ENCODE data around the gene DAGLA.
A peak's percentile ranks its signal among the peaks of the same experiment; 100 is the strongest.

DAGLA gene

DNA sequence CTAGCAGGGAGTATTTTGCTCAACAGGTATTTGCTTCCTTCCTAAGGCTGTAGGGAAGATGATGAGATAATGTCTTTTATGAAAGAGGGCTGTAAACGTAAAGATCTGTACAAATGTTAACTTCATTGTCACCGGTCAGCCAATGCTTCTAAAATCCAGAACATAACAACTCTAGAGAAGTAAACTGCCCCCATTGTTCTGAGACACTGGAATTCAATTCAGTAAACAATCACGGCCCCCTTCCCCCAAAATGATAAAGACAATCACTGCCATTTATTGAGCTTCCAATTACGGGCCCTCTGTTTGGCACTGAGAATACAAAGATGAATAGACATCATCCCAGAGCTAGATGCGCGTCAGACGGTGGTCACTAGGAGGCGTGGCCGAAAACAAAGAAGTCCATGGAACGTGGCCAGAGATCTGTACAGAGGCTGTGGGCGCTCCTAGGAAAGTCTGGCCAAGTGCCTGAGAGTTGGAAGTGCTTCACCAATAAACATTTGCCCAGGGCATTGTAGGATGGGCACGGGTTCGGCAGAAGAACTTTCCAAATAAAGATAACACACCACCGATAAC is 111.6 kb downstream of the DAGLA start:
- Histone ChIP-seq H3K4me3 (ENCODE audit: low read depth, low read length) (peak overlapping the region; percentile 93), H3K4me1 (ENCODE audit: control insufficient read depth, insufficient read depth, low read length) (no peaks in the 10 kb centered on the region), H3K36me3 (ENCODE audit: control insufficient read depth, insufficient read depth, low read length) (peaks cover 45% of the 10 kb centered on the region)

DNA sequence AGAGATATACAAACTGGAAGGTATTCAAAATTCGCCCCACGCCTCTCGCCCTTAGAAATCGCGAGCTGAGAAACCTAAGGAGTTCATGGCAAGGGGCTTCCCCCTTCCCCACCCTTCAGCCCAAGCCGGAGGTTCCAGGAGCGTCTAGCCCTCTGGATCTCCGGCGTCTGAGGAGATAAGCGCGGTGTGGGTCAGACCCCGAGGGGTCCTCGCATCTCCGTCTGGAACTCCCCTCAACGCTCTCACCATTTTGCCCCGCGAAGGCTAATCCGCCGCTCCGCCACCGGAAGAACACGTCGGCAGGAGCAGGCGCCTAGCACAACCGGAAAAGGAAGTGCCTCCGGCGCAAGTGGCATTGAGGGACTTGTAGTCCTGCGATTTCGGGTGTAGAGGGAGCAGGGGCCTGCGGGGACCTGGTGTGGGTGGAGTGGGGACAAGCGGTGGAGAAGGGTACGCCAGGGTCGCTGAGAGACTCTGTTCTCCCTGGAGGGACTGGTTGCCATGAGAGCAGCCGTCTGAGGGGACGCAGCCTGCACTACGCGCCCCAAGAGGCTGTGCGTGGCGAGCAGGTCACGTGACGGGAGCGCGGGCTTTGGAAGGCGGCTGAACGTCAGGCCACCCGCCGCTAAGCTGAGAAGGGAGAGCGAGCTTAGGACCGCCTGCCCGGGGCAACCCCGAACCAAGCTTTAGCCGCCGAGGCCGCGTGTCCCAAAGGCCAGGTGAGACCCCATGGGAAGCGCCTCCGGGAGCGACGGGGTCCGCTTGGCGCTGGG is 112.3 kb downstream of the DAGLA start, which contains the start of the genes FEN1 and TMEM258:
TSS of gene FEN1 (plus strand) at position 602 of the 773 bp plus-strand sequence. CDS start 2,451 bp downstream, outside the sequence.
TSS of gene TMEM258 (minus strand) at position 290 of the 773 bp plus-strand sequence. CDS start at position 249, 41 bp downstream.
- peak within 1 kb of the TSS; percentile 93 for H3K4me3 ChIP-seq (ENCODE audit: low read depth, low read length)
- H3K9me3 ChIP-seq (ENCODE audit: control insufficient read depth, insufficient read depth, low read length): no peaks in the 10 kb centered on the region

More for the DNA sequence above, 111.6 kb downstream of the DAGLA start:
- H3K27me3 ChIP-seq (ENCODE audit: control insufficient read depth, insufficient read depth, low read length): no peaks in the 10 kb centered on the region
- H3K9me3 ChIP-seq (ENCODE audit: control insufficient read depth, insufficient read depth, low read length): no peaks in the 10 kb centered on the region
- peak overlapping the region; percentile 100 for H3K9ac ChIP-seq (ENCODE audit: low read depth, low read length)

DNA sequence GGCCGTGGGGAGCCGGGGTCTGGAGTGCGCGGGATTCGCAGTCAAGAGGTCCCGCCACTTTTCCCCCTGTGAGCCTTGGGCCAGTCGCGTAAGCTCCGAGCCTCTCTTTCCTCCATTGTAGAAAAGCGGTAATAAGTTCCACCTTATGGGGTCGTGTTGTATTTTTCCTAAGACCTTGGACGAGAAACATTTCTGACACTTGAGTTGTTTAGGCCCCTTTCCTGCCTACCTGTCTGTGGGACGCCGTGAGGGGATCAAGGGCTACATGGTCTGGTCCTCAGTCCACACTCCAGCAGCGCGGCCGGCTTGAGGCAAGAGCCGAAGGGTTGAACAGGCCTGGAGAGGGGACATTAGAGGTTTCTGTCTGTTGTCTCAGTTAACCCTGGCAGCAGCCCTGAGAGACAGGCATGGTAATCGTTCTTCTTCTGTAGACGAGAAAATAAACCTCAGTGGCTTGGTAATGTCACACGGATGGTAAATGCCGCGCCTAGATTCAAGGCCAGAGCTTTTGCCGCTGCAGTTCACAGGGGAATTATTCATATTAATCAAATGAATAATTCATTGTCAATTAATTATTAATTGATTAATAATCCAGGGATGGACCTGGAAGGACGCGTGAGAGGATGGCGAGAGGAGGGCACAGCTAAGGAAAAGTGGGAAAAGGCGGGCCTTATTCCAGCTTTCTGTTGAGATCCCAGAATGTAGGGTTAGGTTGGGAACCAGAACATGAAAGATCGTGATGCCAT is 113.1 kb downstream of the DAGLA start:
- H3K36me3 ChIP-seq (ENCODE audit: control insufficient read depth, insufficient read depth, low read length): peaks cover 32% of the 10 kb centered on the region
- H3K4me3 ChIP-seq (ENCODE audit: low read depth, low read length): peak overlapping the region; percentile 93
- H3K27me3 ChIP-seq (ENCODE audit: control insufficient read depth, insufficient read depth, low read length): no peaks in the 10 kb centered on the region
- no peaks in the 10 kb centered on the region for H3K4me1 ChIP-seq (ENCODE audit: control insufficient read depth, insufficient read depth, low read length)
- peak overlapping the region; percentile 100 for H3K9ac ChIP-seq (ENCODE audit: low read depth, low read length)
- no peaks in the 10 kb centered on the region for H3K9me3 ChIP-seq (ENCODE audit: control insufficient read depth, insufficient read depth, low read length)

More for the DNA sequence above, 112.3 kb downstream of the DAGLA start, which contains the start of the genes FEN1 and TMEM258:
- Histone ChIP-seq H3K27me3 (ENCODE audit: control insufficient read depth, insufficient read depth, low read length) (no peaks in the 10 kb centered on the region), H3K9ac (ENCODE audit: low read depth, low read length) (peak within 1 kb of the TSS; percentile 100), H3K4me1 (ENCODE audit: control insufficient read depth, insufficient read depth, low read length) (no peaks in the 10 kb centered on the region), H3K36me3 (ENCODE audit: control insufficient read depth, insufficient read depth, low read length) (peaks cover 38% of the 10 kb centered on the region)

DNA sequence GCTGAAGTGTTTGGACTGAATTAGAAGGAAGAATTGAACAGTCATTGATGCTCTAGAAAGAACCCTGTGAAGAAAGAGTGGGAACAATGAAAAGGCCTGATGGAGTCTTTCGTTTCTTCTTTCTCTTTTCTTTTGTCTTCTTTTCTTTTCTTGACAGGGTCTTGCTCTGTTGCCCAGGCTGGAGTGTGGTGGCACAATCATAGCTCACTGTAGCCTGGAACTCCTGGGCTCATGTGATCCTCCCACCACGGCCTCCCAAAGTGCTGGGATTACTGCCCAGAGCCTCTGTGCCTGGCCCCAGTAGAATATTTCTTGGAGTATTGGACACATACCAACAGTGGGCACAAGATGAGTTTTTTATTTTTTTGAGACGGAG is 113.6 kb downstream of the DAGLA start:
- Histone ChIP-seq H3K36me3 (ENCODE audit: control insufficient read depth, insufficient read depth, low read length) (peaks cover 28% of the 10 kb centered on the region), H3K4me1 (ENCODE audit: control insufficient read depth, insufficient read depth, low read length) (no peaks in the 10 kb centered on the region), H3K4me3 (ENCODE audit: low read depth, low read length) (peak overlapping the region; percentile 93), H3K27me3 (ENCODE audit: control insufficient read depth, insufficient read depth, low read length) (no peaks in the 10 kb centered on the region), H3K9me3 (ENCODE audit: control insufficient read depth, insufficient read depth, low read length) (no peaks in the 10 kb centered on the region), H3K9ac (ENCODE audit: low read depth, low read length) (no peak overlapping the region)

DNA sequence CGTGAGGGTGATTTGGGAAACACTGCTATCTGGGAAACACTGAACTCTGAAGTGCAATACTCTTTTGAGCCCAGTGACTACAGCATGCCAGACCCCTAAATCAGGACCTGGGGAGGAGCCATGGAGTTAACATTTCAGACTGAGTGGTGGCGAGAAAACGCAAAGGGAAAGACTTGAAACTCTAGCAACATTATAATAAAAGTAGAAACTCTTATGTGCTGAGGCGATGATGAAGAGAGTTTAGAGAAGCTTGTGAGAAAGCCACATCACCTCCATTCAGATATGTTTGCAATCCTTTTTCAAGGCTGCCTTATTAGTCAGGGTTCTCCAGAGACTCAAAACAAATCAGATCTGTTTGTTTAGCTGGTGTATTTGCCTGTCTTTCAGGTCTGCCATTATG is 114.4 kb downstream of the DAGLA start:
- H3K36me3 ChIP-seq (ENCODE audit: control insufficient read depth, insufficient read depth, low read length): peaks cover 20% of the 10 kb centered on the region
- H3K27me3 ChIP-seq (ENCODE audit: control insufficient read depth, insufficient read depth, low read length): no peaks in the 10 kb centered on the region
- no peak overlapping the region for H3K4me3 ChIP-seq (ENCODE audit: low read depth, low read length)
- no peaks in the 10 kb centered on the region for H3K9me3 ChIP-seq (ENCODE audit: control insufficient read depth, insufficient read depth, low read length)
- H3K9ac ChIP-seq (ENCODE audit: low read depth, low read length): no peak overlapping the region
- no peaks in the 10 kb centered on the region for H3K4me1 ChIP-seq (ENCODE audit: control insufficient read depth, insufficient read depth, low read length)

DNA sequence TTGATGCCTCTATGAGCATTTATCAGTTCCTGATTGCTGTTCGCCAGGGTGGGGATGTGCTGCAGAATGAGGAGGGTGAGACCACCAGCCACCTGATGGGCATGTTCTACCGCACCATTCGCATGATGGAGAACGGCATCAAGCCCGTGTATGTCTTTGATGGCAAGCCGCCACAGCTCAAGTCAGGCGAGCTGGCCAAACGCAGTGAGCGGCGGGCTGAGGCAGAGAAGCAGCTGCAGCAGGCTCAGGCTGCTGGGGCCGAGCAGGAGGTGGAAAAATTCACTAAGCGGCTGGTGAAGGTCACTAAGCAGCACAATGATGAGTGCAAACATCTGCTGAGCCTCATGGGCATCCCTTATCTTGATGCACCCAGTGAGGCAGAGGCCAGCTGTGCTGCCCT is 115.3 kb downstream of the DAGLA start:
- no peak overlapping the region for H3K9ac ChIP-seq (ENCODE audit: low read depth, low read length)
- peaks cover 14% of the 10 kb centered on the region for H3K36me3 ChIP-seq (ENCODE audit: control insufficient read depth, insufficient read depth, low read length)
- H3K27me3 ChIP-seq (ENCODE audit: control insufficient read depth, insufficient read depth, low read length): no peaks in the 10 kb centered on the region
- no peaks in the 10 kb centered on the region for H3K9me3 ChIP-seq (ENCODE audit: control insufficient read depth, insufficient read depth, low read length)
- no peaks in the 10 kb centered on the region for H3K4me1 ChIP-seq (ENCODE audit: control insufficient read depth, insufficient read depth, low read length)
- H3K4me3 ChIP-seq (ENCODE audit: low read depth, low read length): no peak overlapping the region

DNA sequence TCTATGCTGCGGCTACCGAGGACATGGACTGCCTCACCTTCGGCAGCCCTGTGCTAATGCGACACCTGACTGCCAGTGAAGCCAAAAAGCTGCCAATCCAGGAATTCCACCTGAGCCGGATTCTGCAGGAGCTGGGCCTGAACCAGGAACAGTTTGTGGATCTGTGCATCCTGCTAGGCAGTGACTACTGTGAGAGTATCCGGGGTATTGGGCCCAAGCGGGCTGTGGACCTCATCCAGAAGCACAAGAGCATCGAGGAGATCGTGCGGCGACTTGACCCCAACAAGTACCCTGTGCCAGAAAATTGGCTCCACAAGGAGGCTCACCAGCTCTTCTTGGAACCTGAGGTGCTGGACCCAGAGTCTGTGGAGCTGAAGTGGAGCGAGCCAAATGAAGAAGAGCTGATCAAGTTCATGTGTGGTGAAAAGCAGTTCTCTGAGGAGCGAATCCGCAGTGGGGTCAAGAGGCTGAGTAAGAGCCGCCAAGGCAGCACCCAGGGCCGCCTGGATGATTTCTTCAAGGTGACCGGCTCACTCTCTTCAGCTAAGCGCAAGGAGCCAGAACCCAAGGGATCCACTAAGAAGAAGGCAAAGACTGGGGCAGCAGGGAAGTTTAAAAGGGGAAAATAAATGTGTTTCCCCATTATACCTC is 115.8 kb downstream of the DAGLA start:
- H3K36me3 ChIP-seq (ENCODE audit: control insufficient read depth, insufficient read depth, low read length): peaks cover 13% of the 10 kb centered on the region
- H3K27me3 ChIP-seq (ENCODE audit: control insufficient read depth, insufficient read depth, low read length): no peaks in the 10 kb centered on the region

More for the DNA sequence above, 115.8 kb downstream of the DAGLA start:
- Histone ChIP-seq H3K9me3 (ENCODE audit: control insufficient read depth, insufficient read depth, low read length) (no peaks in the 10 kb centered on the region), H3K4me3 (ENCODE audit: low read depth, low read length) (no peak overlapping the region), H3K9ac (ENCODE audit: low read depth, low read length) (no peak overlapping the region), H3K4me1 (ENCODE audit: control insufficient read depth, insufficient read depth, low read length) (no peaks in the 10 kb centered on the region)
